GM23248 (cell line): ENCODE results near the gene SEMA7A. TPM values are rescaled to one million over a fixed set of nuclear protein-coding genes. Genes with fewer than 3 reads are reported as not detected.

ENCODE experiments used
- DNase-seq: peaks from one replicate; pipeline ENCODE4 v3.0.0-alpha.2; 2015
- H2AFZ ChIP-seq: fragments of 200-600 bp; sonication (generic); 2 replicates; pipeline ENCODE4 v1.6.1; 2016; ENCODE audit warnings: antibody characterized with exemption
- H3F3A ChIP-seq: fragments of 200-600 bp; sonication (generic); 2 replicates; pipeline ENCODE4 v1.6.1; 2016; ENCODE audit warnings: mild to moderate bottlenecking, antibody characterized with exemption, mixed run types; ENCODE audit not compliant: insufficient read depth
- H3K27ac ChIP-seq: fragments of 200-600 bp; sonication (generic); 2 replicates; pipeline ENCODE4 v1.5.1; 2016; ENCODE audit warnings: mild to moderate bottlenecking
- H3K27me3 ChIP-seq: fragments of 200-600 bp; sonication (generic); replicated peaks from 2 replicates; pipeline ENCODE4 v1.6.1; 2016; ENCODE audit warnings: mild to moderate bottlenecking; ENCODE audit not compliant: insufficient read depth
- H3K36me3 ChIP-seq: fragments of 200-600 bp; sonication (generic); 2 replicates; pipeline ENCODE4 v1.6.1; 2016; ENCODE audit warnings: low read depth, mild to moderate bottlenecking
- H3K4me1 ChIP-seq: fragments of 200-600 bp; sonication (generic); 2 replicates; pipeline ENCODE4 v1.6.1; 2016; ENCODE audit warnings: mild to moderate bottlenecking; ENCODE audit not compliant: insufficient read depth
- H3K4me2 ChIP-seq: fragments of 200-600 bp; sonication (generic); one replicate; pipeline ENCODE4 v1.6.1; 2016; ENCODE audit warnings: mild to moderate bottlenecking; ENCODE audit not compliant: unreplicated experiment
- H3K4me3 ChIP-seq: fragments of 200-600 bp; sonication (generic); 2 replicates; pipeline ENCODE4 v1.5.1; 2016; ENCODE audit warnings: mild to moderate bottlenecking
- H3K79me2 ChIP-seq: fragments of 200-600 bp; sonication (generic); 2 replicates; pipeline ENCODE4 v1.6.1; 2016; ENCODE audit warnings: mild to moderate bottlenecking; ENCODE audit not compliant: insufficient read depth
- H3K9ac ChIP-seq: fragments of 200-600 bp; sonication (generic); 2 replicates; pipeline ENCODE4 v1.6.1; 2016; ENCODE audit warnings: mild to moderate bottlenecking
- H3K9me2 ChIP-seq: fragments of 200-600 bp; sonication (generic); 2 replicates; pipeline ENCODE4 v1.6.1; 2016; ENCODE audit warnings: mixed run types, mild to moderate bottlenecking, moderate library complexity; ENCODE audit not compliant: insufficient read depth
- H3K9me3 ChIP-seq: fragments of 200-600 bp; sonication (generic); one replicate; pipeline ENCODE4 v1.6.1; 2017; ENCODE audit warnings: low read depth
- H4K20me1 ChIP-seq: fragments of 200-600 bp; sonication (generic); 2 replicates; pipeline ENCODE4 v1.6.0; 2016; ENCODE audit not compliant: insufficient read depth
- EZH2 ChIP-seq: fragments of 200-600 bp; sonication (generic); IDR thresholded peaks from 2 replicates; pipeline ENCODE4 v1.6.1; 2018; ENCODE audit warnings: antibody characterized with exemption, mild to moderate bottlenecking; ENCODE audit not compliant: insufficient read depth, poor library complexity, severe bottlenecking
- EZH2phosphoT487 ChIP-seq: fragments of 200-600 bp; sonication (generic); IDR thresholded peaks from 2 replicates; pipeline ENCODE4 v1.6.1; 2018; ENCODE audit warnings: antibody characterized with exemption, moderate library complexity, mild to moderate bottlenecking, low read depth; ENCODE audit not compliant: insufficient read depth
- WGBS, 2 experiments: methylation state at CpG; one replicate each; pipeline ENCODE4 v1.1.6; 2015 to 2017; ENCODE audit warnings: low lambda C conversion rate in 2 of 2, low coverage in 1 of 2; ENCODE audit errors: missing lambda C conversion rate in 2 of 2; 5-methylcytosine and 5-hydroxymethylcytosine counted together
- in situ Hi-C: fragments of 300-500 bp; cut with MboI; formaldehyde crosslinking; loops from 2 replicates; pipeline ENCODE4 v1.15.0; 2020
- polyA plus RNA-seq: library from polyadenylated mRNA; unstranded; fragments of >200 nt; fragmentation: Nextera tagmentation; extraction: Ambion mirVana; gene quantifications from 2 replicates; pipeline ENCODE4 v1.2.1, GENCODE V29; 2016
- total RNA-seq: library from RNA; depleted of rRNA; stranded (reverse); fragments of >200 nt; shearing (Covaris generic); gene quantifications from 2 replicates; pipeline ENCODE4 v1.2.3, GENCODE V29; 2014

SEMA7A gene
- total and polyA plus RNA-seq, 2 experiments from 2014 or later = 42.3 to 132 TPM

GRCh38 chr15:74413350-74414080 lies 20.2 kb downstream of the SEMA7A start:
- H3K79me2 ChIP-seq = peaks cover 65% of the 10 kb centered on the region

GRCh38 chr15:74412159-74412558 lies 21.6 kb downstream of the SEMA7A start:
- no peak for TF ChIP-seq EZH2phosphoT487
- Histone ChIP-seq H2AFZ (no peak overlapping the region), H3K4me3 (no peak overlapping the region), H3K27me3 (no peaks in the 10 kb centered on the region), H3K36me3 (peaks cover 34% of the 10 kb centered on the region), H3K4me2 (no peak overlapping the region), H3F3A (peaks cover 60% of the 10 kb centered on the region), H3K9ac (no peak overlapping the region), H3K27ac (no peak overlapping the region), H3K4me1 (peaks cover 29% of the 10 kb centered on the region), H3K9me3 (no peaks in the 10 kb centered on the region), H3K9me2 (no peaks in the 10 kb centered on the region), H4K20me1 (no peaks in the 10 kb centered on the region), H3K79me2 (peaks cover 52% of the 10 kb centered on the region)
- no peak for DNase-seq
- in situ Hi-C loops = no loop called here
- WGBS, 2 experiments = 79 to 80% methylated on average over 6 of the region's 6 CpGs

More at GRCh38 chr15:74413350-74414080, 20.2 kb downstream of the SEMA7A start:
- DNase-seq = no peak
- no peaks in the 10 kb centered on the region for H3K9me2 ChIP-seq
- H3K27me3 ChIP-seq = no peaks in the 10 kb centered on the region
- H4K20me1 ChIP-seq = no peaks in the 10 kb centered on the region
- peaks cover 54% of the 10 kb centered on the region for H3F3A ChIP-seq
- no peak overlapping the region for H3K9ac ChIP-seq
- peaks cover 34% of the 10 kb centered on the region for H3K36me3 ChIP-seq
- no peak overlapping the region for H3K4me3 ChIP-seq
- H3K9me3 ChIP-seq = no peaks in the 10 kb centered on the region
- H2AFZ ChIP-seq = no peak overlapping the region
- in situ Hi-C loops = no loop called here
- H3K4me2 ChIP-seq = no peak overlapping the region
- 77 to 79% methylated on average over 9 of the region's 9 CpGs for WGBS, 2 experiments
- H3K4me1 ChIP-seq = peaks cover 31% of the 10 kb centered on the region
- H3K27ac ChIP-seq = no peak overlapping the region
- TF ChIP-seq EZH2phosphoT487 = no peak
- no peak for TF ChIP-seq EZH2

GRCh38 chr15:74411686-74412085 lies 22.1 kb downstream of the SEMA7A start:
- 91 to 98% methylated on average over 12 of the region's 12 CpGs for WGBS, 2 experiments
- no peaks in the 10 kb centered on the region for H4K20me1 ChIP-seq
- peaks cover 47% of the 10 kb centered on the region for H3K79me2 ChIP-seq
- no peak overlapping the region for H2AFZ ChIP-seq
- H3K27me3 ChIP-seq = no peaks in the 10 kb centered on the region
- no peak for TF ChIP-seq EZH2phosphoT487
- no peak for TF ChIP-seq EZH2
- H3K9me3 ChIP-seq = no peaks in the 10 kb centered on the region
- H3K27ac ChIP-seq = no peak overlapping the region
- no peak overlapping the region for H3K4me3 ChIP-seq
- no peak overlapping the region for H3K4me2 ChIP-seq
- DNase-seq = no peak
- in situ Hi-C loops = no loop called here
- no peak overlapping the region for H3K9ac ChIP-seq
- H3K9me2 ChIP-seq = no peaks in the 10 kb centered on the region
- peaks cover 29% of the 10 kb centered on the region for H3K4me1 ChIP-seq
- peaks cover 62% of the 10 kb centered on the region for H3F3A ChIP-seq
- H3K36me3 ChIP-seq = peaks cover 34% of the 10 kb centered on the region

- Histone ChIP-seq H3K9me3 (no peaks in the 10 kb centered on the region), H3K9me2 (no peaks in the 10 kb centered on the region), H3K4me3 (no peak overlapping the region), H3K27me3 (no peaks in the 10 kb centered on the region), H3K9ac (no peak overlapping the region), H4K20me1 (no peaks in the 10 kb centered on the region), H3K36me3 (peaks cover 24% of the 10 kb centered on the region), H2AFZ (no peak overlapping the region), H3K4me1 (peaks cover 36% of the 10 kb centered on the region), H3F3A (peaks cover 70% of the 10 kb centered on the region), H3K27ac (no peak overlapping the region), H3K4me2 (no peak overlapping the region), H3K79me2 (peaks cover 35% of the 10 kb centered on the region)
- in situ Hi-C loops = no loop called here
- DNase-seq = no peak
- TF ChIP-seq EZH2phosphoT487 (no peak), EZH2 (no peak)
- WGBS, 2 experiments = 96 to 98% methylated on average over 18 of the region's 18 CpGs
Observed at GRCh38 chr15:74410502-74410901, 23.3 kb downstream of the SEMA7A start.
